ENCODE measurements around the gene SH3GL1. TPM values are rescaled to one million over a fixed set of nuclear protein-coding genes. Genes with fewer than 3 reads are reported as not detected.

The SH3GL1 gene
- total RNA-seq, 1 experiment from 2014 or later = 261 TPM

- DNase-seq (ENCODE audit: low read depth) = no peak
Measured at GRCh38 chr19:4319067-4319718, 81.2 kb downstream of the SH3GL1 start.

DNA sequence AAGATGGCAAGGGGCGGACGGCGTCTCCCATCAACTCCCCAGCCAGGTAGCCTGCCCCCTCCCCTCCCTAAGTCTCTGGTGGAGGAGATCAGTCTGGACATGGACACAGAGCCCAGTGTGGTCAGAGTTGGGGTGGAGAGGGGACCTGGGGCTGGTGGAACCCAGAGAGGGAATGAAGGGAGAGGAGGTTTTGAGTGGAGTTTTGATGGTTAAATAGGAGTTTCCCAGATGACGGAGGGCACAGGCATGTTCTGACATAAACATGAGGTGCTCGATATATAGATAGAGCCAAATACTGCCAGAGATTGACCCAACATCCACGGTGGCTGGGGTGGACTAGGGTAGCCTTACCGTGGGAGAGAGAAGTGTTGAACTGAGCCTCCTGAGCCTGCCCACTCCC, 81.9 kb downstream of the SH3GL1 start:
- no peak for DNase-seq (ENCODE audit: low read depth)

- no peak for DNase-seq (ENCODE audit: low read depth)
Measured at GRCh38 chr19:4316956-4317355, 83.4 kb downstream of the SH3GL1 start.

DNA sequence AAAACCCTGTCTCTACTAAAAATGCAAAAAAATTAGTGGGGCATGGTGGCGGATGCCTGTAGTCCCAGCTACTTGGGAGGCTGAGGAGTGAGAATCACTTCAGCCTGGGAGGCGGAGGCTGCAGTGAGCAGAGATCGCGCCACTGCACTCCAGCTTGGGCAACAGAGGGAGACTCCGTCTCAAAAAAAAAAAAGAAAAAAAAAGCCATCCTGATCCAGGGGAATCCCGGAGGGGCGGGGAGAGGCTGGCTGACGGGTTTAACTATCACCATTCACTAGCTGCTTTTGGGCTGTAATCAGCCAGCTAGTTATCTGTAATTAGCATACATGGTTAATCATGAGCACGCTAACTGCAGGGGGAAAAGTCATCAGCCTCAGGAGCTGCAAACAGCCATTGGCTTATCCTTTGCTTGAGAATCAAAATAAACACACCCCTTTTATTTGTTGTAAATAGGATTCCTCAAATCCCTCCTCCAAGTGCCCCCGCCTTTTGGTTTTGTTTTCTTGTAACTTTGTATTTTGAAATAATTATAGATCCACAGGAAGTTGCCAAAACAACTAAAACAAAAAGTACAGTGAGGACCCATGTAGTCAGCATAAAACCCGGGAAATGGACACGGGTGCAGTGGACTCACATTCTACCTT, 86.4 kb downstream of the SH3GL1 start:
- DNase-seq (ENCODE audit: low read depth) = no peak

Other genes starting within 250 kb of the SH3GL1 start
- gene CREB3L3, start 246.9 kb downstream of the SH3GL1 start, total RNA-seq (2014; rRNA removed) = not detected in 2 replicates
- 17.0 and 31.1 TPM in 2 replicates for gene SIRT6, start 218.0 kb downstream of the SH3GL1 start, total RNA-seq (2014; rRNA removed)
- 0.13 and 0.17 TPM in 2 replicates for gene ANKRD24, start 217.9 kb downstream of the SH3GL1 start, total RNA-seq (2014; rRNA removed)
- gene EBI3, start 171.0 kb downstream of the SH3GL1 start, total RNA-seq (2014; rRNA removed) = 0.11 TPM in 1 of 2 replicates, not detected in the other
- 16.8 and 24.2 TPM in 2 replicates for gene YJU2, start 153.5 kb downstream of the SH3GL1 start, total RNA-seq (2014; rRNA removed)
- 39.4 and 122 TPM in 2 replicates for gene SHD, start 121.3 kb downstream of the SH3GL1 start, total RNA-seq (2014; rRNA removed)
- not detected in 2 replicates for gene TMIGD2, start 98.2 kb downstream of the SH3GL1 start, total RNA-seq (2014; rRNA removed)
- gene FSD1, start 95.9 kb downstream of the SH3GL1 start, total RNA-seq (2014; rRNA removed) = 11.7 and 13.8 TPM in 2 replicates
- 1.1 and 2.9 TPM in 2 replicates for gene STAP2, start 61.7 kb downstream of the SH3GL1 start, total RNA-seq (2014; rRNA removed)
- gene MPND, start 57.0 kb downstream of the SH3GL1 start, total RNA-seq (2014; rRNA removed) = 1.2 and 5.1 TPM in 2 replicates
- 36.5 and 51.9 TPM in 2 replicates for gene CHAF1A, start 2.1 kb upstream of the SH3GL1 start, total RNA-seq (2014; rRNA removed)
- 71.9 and 85.3 TPM in 2 replicates for gene UBXN6, start 57.2 kb upstream of the SH3GL1 start, total RNA-seq (2014; rRNA removed)
- gene HDGFL2, start 71.8 kb upstream of the SH3GL1 start, total RNA-seq (2014; rRNA removed) = 65.9 and 67.3 TPM in 2 replicates
- under 0.01 TPM in 1 of 2 replicates, not detected in the other for gene PLIN4, start 117.9 kb upstream of the SH3GL1 start, total RNA-seq (2014; rRNA removed)
- 0.06 TPM in 1 of 2 replicates, not detected in the other for gene PLIN5, start 134.7 kb upstream of the SH3GL1 start, total RNA-seq (2014; rRNA removed)
- gene LRG1, start 139.5 kb upstream of the SH3GL1 start, total RNA-seq (2014; rRNA removed) = 0.13 TPM in 1 of 2 replicates, not detected in the other
- 9.7 and 30.7 TPM in 2 replicates for gene SEMA6B, start 159.1 kb upstream of the SH3GL1 start, total RNA-seq (2014; rRNA removed)
- gene TNFAIP8L1, start 239.0 kb upstream of the SH3GL1 start, total RNA-seq (2014; rRNA removed) = 9.2 and 11.4 TPM in 2 replicates

All from LHCN-M2 (cell line).